ENCODE results near the gene CACFD1. TPM values are rescaled to one million over a fixed set of nuclear protein-coding genes. Genes with fewer than 3 reads are reported as not detected.
A peak's percentile ranks its signal among the peaks of the same experiment; 100 is the strongest.

Gene CACFD1
- total and polyA plus RNA-seq, 2 of the 13 experiments (the other 11 are each of a cell fraction or from before 2014, with no cell fraction given) = 13.8 to 14.6 TPM

- no peak for TF ChIP-seq GMEB1 (CRISPR knock-in tag; IDR thresholded peaks at IDR 0.05; ENCODE audit: borderline replicate concordance)
- peak; percentile 57; the same call in 1 of the 2 replicates for TF ChIP-seq ZBTB10 (CRISPR knock-in tag; IDR thresholded peaks at IDR 0.05; ENCODE audit: borderline replicate concordance)
- TF ChIP-seq NFYC (CRISPR knock-in tag; IDR thresholded peaks at IDR 0.05) = no peak
- TF ChIP-seq SKIL (CRISPR knock-in tag; IDR thresholded peaks at IDR 0.05; ENCODE audit: borderline replicate concordance) = no peak
- TF ChIP-seq BATF2 (CRISPR knock-in tag; IDR thresholded peaks at IDR 0.05) = no peak
- TF ChIP-seq ZNF790 (CRISPR knock-in tag; IDR thresholded peaks at IDR 0.05; ENCODE audit: borderline replicate concordance) = no peak
- TF ChIP-seq ZNF550 (CRISPR knock-in tag; IDR thresholded peaks at IDR 0.05; ENCODE audit: borderline replicate concordance) = no peak
- no peak for TF ChIP-seq ZFP1 (CRISPR knock-in tag; IDR thresholded peaks at IDR 0.05)
- peak; percentile 50; the same call in 1 of the 2 replicates for TF ChIP-seq SUZ12 (IDR thresholded peaks at IDR 0.05; ENCODE audit: low read depth, low read length)
- no peak for TF ChIP-seq RNF219 (CRISPR knock-in tag; IDR thresholded peaks at IDR 0.05)
- no peak for TF ChIP-seq ELF3 (CRISPR knock-in tag; IDR thresholded peaks at IDR 0.05)
- TF ChIP-seq ZBTB8A (CRISPR knock-in tag; IDR thresholded peaks at IDR 0.05; ENCODE audit: borderline replicate concordance, low read depth) = no peak
- peak; percentile 50; the same call in 1 of the 2 replicates for TF ChIP-seq ZNF773 (CRISPR knock-in tag; IDR thresholded peaks at IDR 0.05; ENCODE audit: borderline replicate concordance)
- no peak for TF ChIP-seq ZFP41 (CRISPR knock-in tag; IDR thresholded peaks at IDR 0.05; ENCODE audit: borderline replicate concordance)
- no peak; the same call in 1 of the 2 replicates for TF ChIP-seq SALL2 (CRISPR knock-in tag; IDR thresholded peaks at IDR 0.05)
- TF ChIP-seq TRIM24 (CRISPR knock-in tag; IDR thresholded peaks at IDR 0.05) = no peak
- TF ChIP-seq PHF20 (CRISPR knock-in tag; IDR thresholded peaks at IDR 0.05) = no peak; the same call in 1 of the 2 replicates
These were observed at the start of gene CACFD1 (continued) for GRCh38 chr9:133459476-133460404.

Measured in HepG2 (cell line).